Heart right ventricle (tissue), 16 donors: ENCODE results near the gene PNISR. TPM values are rescaled to one million over a fixed set of nuclear protein-coding genes. Genes with fewer than 3 reads are reported as not detected.

ENCODE experiments used
- ATAC-seq, 8 donors: fragments of 200-7000 bp; cut with Tn5 transposase; one replicate each; pipeline ENCODE4 v1.9.1; 2020; ENCODE audit warnings: mild to moderate bottlenecking in 8 of 8, moderate library complexity in 8 of 8, moderate number of reproducible peaks in 1 of 8
- DNase-seq, 2 donors: peaks; one replicate each; pipeline ENCODE4 v3.0.0-alpha.2; 2020
- H3K27ac ChIP-seq, 10 donors: fragments of 200-600 bp; sonication (generic) in 2 of 10; one replicate each; pipeline versions ENCODE4 v1.5.0 to v1.8.0; 2020 to 2022; ENCODE audit warnings: mild to moderate bottlenecking in 3 of 10
- H3K27me3 ChIP-seq, 7 donors: fragments of 200-600 bp; one replicate each; pipeline ENCODE4 v1.8.0; 2021 to 2022; ENCODE audit warnings: mild to moderate bottlenecking in 2 of 7
- H3K36me3 ChIP-seq, 9 donors: fragments of 200-600 bp; sonication (generic) in 1 of 9; one replicate each; pipeline versions ENCODE4 v1.5.0 to v1.8.0; 2020 to 2022; ENCODE audit warnings: mild to moderate bottlenecking in 2 of 9
- H3K4me1 ChIP-seq, 9 donors: fragments of 200-600 bp; sonication (generic) in 1 of 9; one replicate each; pipeline versions ENCODE4 v1.5.0 to v1.8.0; 2020 to 2022; ENCODE audit warnings: mild to moderate bottlenecking in 4 of 9
- H3K4me3 ChIP-seq, 10 donors: fragments of 200-600 bp; sonication (generic) in 2 of 10; one replicate each; pipeline versions ENCODE4 v1.5.0 to v1.8.0; 2020 to 2022; ENCODE audit warnings: mild to moderate bottlenecking in 7 of 10, moderate library complexity in 2 of 10
- H3K9me3 ChIP-seq, 11 donors: fragments of 200-600 bp in 10 of 11; sonication (generic) in 2 of 11; one replicate each; pipeline versions ENCODE4 v1.5.0 to v1.8.0; 2013 to 2022; ENCODE audit warnings: mild to moderate bottlenecking in 2 of 11, control low read depth in 1 of 11, moderate library complexity in 1 of 11
- WGBS, 2 donors: extraction: QIAGEN DNeasy Blood & Tissue Kit; methylation state at CpG; one replicate each; pipeline ENCODE4 v1.1.7; 2013; ENCODE audit warnings: inconsistent platforms in 1 of 2; 5-methylcytosine and 5-hydroxymethylcytosine counted together
- intact Hi-C, 10 donors: fragments of 100-400 bp; cut with DNase I; formaldehyde crosslinking; loops; one replicate each; pipeline versions ENCODE4 v1.11.1 to v1.14.2; 2022
- polyA plus RNA-seq, 2 donors: library from polyadenylated mRNA; stranded (reverse); fragments of 200-250 nt; gene quantifications; one replicate each; pipeline ENCODE4 v1.2.3, GENCODE V29; 2013
- total RNA-seq, 10 donors: library from RNA; stranded (reverse); fragmentation: NEBNext Ultra II Directional in 3 of 10; extraction: Animal tissue kit (Norgen Biotek cat#: 25700) in 3 of 10; gene quantifications; one replicate each; pipeline versions ENCODE4 v1.2.1 to v1.2.4, GENCODE V29; 2021 to 2023
- TF ChIP-seq, protein P1 (sequence below), 9 donors: fragments of 200-600 bp; sonication (generic) in 2 of 9; IDR thresholded peaks; one replicate each; pipeline versions ENCODE4 v1.5.0 to v1.8.0; 2021 to 2022; ENCODE audit warnings: antibody characterized with exemption in 9 of 9, mild to moderate bottlenecking in 5 of 9, moderate library complexity in 1 of 9
- donor health status: Arrhythmogenic right ventricular cardiomyopathy.
- donor health status: ischemic (EF 13 %, LVEDD 7.1; RV severe dilation, severe dysfunction).
- donor health status: healthy with polysubstance abuse.
- donor health status: DM: no; HTN: yes; CAD: no.
- donor health status: DM: no; HTN: no; CAD: no.
- donor health status: ischemic (EF 25% LVEDD 6.9; RV normal size, moderate dysfunction).
- donor health status: ischemic (EF 25% LVEDD 5.7; RV mildly dilated, moderate dysfunction).
- donor health status: healthy.
- donor health status: DM: yes; HTN: yes; CAD: no.
- donor health status: Ischemic cardiomyopathy.
- donor health status: ischemic (EF 35%, LVEDD 5.7; RV mildly dilated, moderate dysfunction).
- donor health status: nonischemic (EF 11% LVEDD 7.7; RV severe dilation, severe dysfunction).
- donor health status: DM: yes; HTN: yes; CAD: no.
- donor health status: PGD.
- donor health status: ischemic (EF 29% LVEDD 5.4; RV normal size, mild dysfunction).
- donor health status: nonischemic (EF 23%, LVEDD 6.1; RV moderate dilation, normal function).

The PNISR gene
- total and polyA plus RNA-seq, 12 donors: 17.8 to 105 (median 50.1) TPM

GRCh38 chr6:99434702-99435530 is 9.8 kb upstream of the PNISR start:
- Histone ChIP-seq H3K27ac (no peak overlapping the region), H3K27me3 (no peaks in the 10 kb centered on the region), H3K9me3 (no peaks in the 10 kb centered on the region), H3K4me3 (no peak overlapping the region), H3K36me3 (peaks cover 0 to 66% (median 6%) of the 10 kb centered on the region in 9 donors), H3K4me1 (peaks cover 0 to 11% (median 0%) of the 10 kb centered on the region in 9 donors)
- intact Hi-C loops: loop anchor here in 2 of 10 donors (10.0 kb wide), 2 partner anchors 70 to 80 kb away; partner anchors contain the start of gene USP45 (in 1 of the 2)
- TF ChIP-seq, protein P1, sequence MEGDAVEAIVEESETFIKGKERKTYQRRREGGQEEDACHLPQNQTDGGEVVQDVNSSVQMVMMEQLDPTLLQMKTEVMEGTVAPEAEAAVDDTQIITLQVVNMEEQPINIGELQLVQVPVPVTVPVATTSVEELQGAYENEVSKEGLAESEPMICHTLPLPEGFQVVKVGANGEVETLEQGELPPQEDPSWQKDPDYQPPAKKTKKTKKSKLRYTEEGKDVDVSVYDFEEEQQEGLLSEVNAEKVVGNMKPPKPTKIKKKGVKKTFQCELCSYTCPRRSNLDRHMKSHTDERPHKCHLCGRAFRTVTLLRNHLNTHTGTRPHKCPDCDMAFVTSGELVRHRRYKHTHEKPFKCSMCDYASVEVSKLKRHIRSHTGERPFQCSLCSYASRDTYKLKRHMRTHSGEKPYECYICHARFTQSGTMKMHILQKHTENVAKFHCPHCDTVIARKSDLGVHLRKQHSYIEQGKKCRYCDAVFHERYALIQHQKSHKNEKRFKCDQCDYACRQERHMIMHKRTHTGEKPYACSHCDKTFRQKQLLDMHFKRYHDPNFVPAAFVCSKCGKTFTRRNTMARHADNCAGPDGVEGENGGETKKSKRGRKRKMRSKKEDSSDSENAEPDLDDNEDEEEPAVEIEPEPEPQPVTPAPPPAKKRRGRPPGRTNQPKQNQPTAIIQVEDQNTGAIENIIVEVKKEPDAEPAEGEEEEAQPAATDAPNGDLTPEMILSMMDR (IDR thresholded peaks at IDR 0.05): peak; percentile 61 to 79 (median 72)
- ATAC-seq (peak in 2 of 8 donors; percentile 58 to 64), DNase-seq (no peak)
- WGBS, 2 donors: 12 to 16% methylated on average over 3 of the region's 3 CpGs

DNA sequence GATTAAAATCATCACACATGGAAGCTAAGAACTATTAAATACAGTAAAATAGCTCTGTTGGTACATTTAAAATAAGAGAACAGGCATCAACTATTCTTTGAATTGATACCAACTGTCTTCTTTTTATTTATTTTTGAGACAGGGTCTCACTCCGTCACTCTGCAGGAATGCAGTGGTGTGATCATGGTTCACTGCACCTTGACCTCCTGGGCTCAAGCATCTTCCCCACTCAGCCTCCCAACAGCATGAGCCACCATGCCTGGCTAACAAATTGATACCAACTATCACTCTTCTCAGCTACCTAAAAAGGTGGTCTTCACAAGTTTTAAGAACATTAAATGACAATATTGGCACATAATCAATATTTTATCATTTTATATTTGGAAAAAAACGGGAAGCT is 7.8 kb upstream of the PNISR start:
- Histone ChIP-seq H3K27me3 (no peaks in the 10 kb centered on the region), H3K36me3 (peaks cover 0 to 53% (median 6%) of the 10 kb centered on the region in 9 donors), H3K27ac (no peak overlapping the region), H3K9me3 (no peaks in the 10 kb centered on the region), H3K4me1 (peaks cover 0 to 12% (median 2%) of the 10 kb centered on the region in 9 donors), H3K4me3 (no peak overlapping the region)
- intact Hi-C loops: loop anchor here in 2 of 10 donors (10.0 kb wide), 2 partner anchors 72 to 82 kb away; partner anchors contain the start of gene USP45 (in 1 of the 2)
- no peak for ATAC-seq
- TF ChIP-seq, protein P1 (IDR thresholded peaks at IDR 0.05): no peak
- 90 to 92% methylated on average over 2 of the region's 2 CpGs for WGBS, 2 donors
- no peak for DNase-seq

- Histone ChIP-seq H3K4me3 (no peak overlapping the region), H3K9me3 (no peaks in the 10 kb centered on the region), H3K27ac (no peak overlapping the region), H3K27me3 (no peaks in the 10 kb centered on the region), H3K36me3 (peaks cover 0 to 51% (median 6%) of the 10 kb centered on the region in 9 donors), H3K4me1 (peaks cover 0 to 22% (median 12%) of the 10 kb centered on the region in 9 donors)
- no peak for ATAC-seq
- TF ChIP-seq, protein P1 (IDR thresholded peaks at IDR 0.05): no peak
- intact Hi-C loops: loop anchor here in 2 of 10 donors (10.0 kb wide), 2 partner anchors 73 to 83 kb away; partner anchors contain the start of gene USP45 (in 1 of the 2)
- no peak for DNase-seq
- 95 to 97% methylated on average over 2 of the region's 2 CpGs for WGBS, 2 donors
Observed at GRCh38 chr6:99431901-99432300, 6.8 kb upstream of the PNISR start.

- H3K27me3 ChIP-seq: no peaks in the 10 kb centered on the region
Observed at GRCh38 chr6:99427988-99428387, 2.9 kb upstream of the PNISR start.

More at GRCh38 chr6:99427988-99428387, 2.9 kb upstream of the PNISR start:
- TF ChIP-seq, protein P1 (IDR thresholded peaks at IDR 0.05): no peak
- ATAC-seq: no peak
- DNase-seq: no peak
- no peak overlapping the region for H3K4me3 ChIP-seq
- no peaks in the 10 kb centered on the region for H3K9me3 ChIP-seq
- H3K27ac ChIP-seq: no peak overlapping the region
- WGBS, 2 donors: 96 to 97% methylated on average over 5 of the region's 5 CpGs
- intact Hi-C loops: loop anchor here in 4 of 10 donors (5.0 to 10.0 kb wide), 4 partner anchors 36 to 137 kb away; partner anchors contain the start of genes USP45 (in 4 of the 4), CCNC (in 1 of the 4) and COQ3 (in 1 of the 4)
- H3K4me1 ChIP-seq: peaks cover 7 to 35% (median 34%) of the 10 kb centered on the region in 9 donors
- peaks cover 0 to 39% (median 6%) of the 10 kb centered on the region in 9 donors for H3K36me3 ChIP-seq
